HepG2 (cell line): ENCODE measurements around the gene DAAM1.

Source experiments
- ARNTL ChIP-seq: sonication (generic); formaldehyde crosslinking; IDR thresholded peaks from 2 replicates; pipeline ENCODE4 v1.4.0; 2020; ENCODE audit warnings: mild to moderate bottlenecking, missing genetic modification reagents
- ZNF282 ChIP-seq: fragments of 450-650 bp; IDR thresholded peaks from 2 replicates; pipeline ENCODE4 v1.6.1; 2018; ENCODE audit not compliant: partially characterized antibody
- TF ChIP-seq, protein P1 (sequence below): sonication (generic); formaldehyde crosslinking; IDR thresholded peaks from 2 replicates; pipeline ENCODE4 v1.4.0; 2020; ENCODE audit warnings: missing genetic modification reagents

DNA sequence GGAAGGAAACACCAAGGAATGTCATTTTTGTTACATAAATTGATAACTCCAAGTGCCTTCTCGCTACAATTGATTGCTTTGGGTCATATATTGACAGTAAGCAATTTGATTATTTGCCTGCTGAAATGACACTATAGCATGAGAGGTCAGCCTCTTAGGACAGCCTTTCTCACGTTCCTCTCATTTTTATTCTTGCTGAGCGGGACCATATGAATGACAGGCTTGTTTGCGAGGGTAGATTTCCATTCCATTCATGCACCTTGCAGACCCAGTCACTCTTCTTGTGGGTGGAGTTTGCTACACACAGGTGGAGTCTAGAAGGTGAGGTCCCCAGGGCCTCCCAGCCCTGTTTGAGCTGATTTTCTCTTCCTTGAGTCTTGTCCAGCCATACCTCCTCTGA lies 27.3 kb downstream of the DAAM1 start:
- no peak for TF ChIP-seq ZNF282
- TF ChIP-seq ARNTL (CRISPR knock-in tag) = no peak
- TF ChIP-seq, protein P1, sequence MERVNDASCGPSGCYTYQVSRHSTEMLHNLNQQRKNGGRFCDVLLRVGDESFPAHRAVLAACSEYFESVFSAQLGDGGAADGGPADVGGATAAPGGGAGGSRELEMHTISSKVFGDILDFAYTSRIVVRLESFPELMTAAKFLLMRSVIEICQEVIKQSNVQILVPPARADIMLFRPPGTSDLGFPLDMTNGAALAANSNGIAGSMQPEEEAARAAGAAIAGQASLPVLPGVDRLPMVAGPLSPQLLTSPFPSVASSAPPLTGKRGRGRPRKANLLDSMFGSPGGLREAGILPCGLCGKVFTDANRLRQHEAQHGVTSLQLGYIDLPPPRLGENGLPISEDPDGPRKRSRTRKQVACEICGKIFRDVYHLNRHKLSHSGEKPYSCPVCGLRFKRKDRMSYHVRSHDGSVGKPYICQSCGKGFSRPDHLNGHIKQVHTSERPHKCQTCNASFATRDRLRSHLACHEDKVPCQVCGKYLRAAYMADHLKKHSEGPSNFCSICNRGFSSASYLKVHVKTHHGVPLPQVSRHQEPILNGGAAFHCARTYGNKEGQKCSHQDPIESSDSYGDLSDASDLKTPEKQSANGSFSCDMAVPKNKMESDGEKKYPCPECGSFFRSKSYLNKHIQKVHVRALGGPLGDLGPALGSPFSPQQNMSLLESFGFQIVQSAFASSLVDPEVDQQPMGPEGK (CRISPR knock-in tag) = no peak
